Neural cell (in vitro differentiated cells): Measurements from ENCODE around the gene PDIA6. TPM values are rescaled to one million over a fixed set of nuclear protein-coding genes. Genes with fewer than 3 reads are reported as not detected.

Source experiments
- H2AFZ ChIP-seq: fragments of 200-600, 300-800 bp; sonication (generic), shearing (Covaris generic); 2 replicates; pipeline ENCODE4 v1.6.0; 2014; ENCODE audit warnings: low read depth, mild to moderate bottlenecking, antibody characterized with exemption, low read length, moderate library complexity
- H3F3A ChIP-seq: fragments of 200-600 bp; shearing (Covaris generic); 2 replicates; pipeline ENCODE4 v1.6.1; 2016; ENCODE audit warnings: mild to moderate bottlenecking, moderate library complexity, mixed read lengths, antibody characterized with exemption, low read length; ENCODE audit not compliant: insufficient read depth, poor library complexity, severe bottlenecking
- H3K27ac ChIP-seq: fragments of 200-600, 300-800 bp; sonication (generic), shearing (Covaris generic); 2 replicates; pipeline ENCODE4 v1.5.1; 2014; ENCODE audit warnings: mild to moderate bottlenecking, low read length, moderate library complexity
- H3K27me3 ChIP-seq: fragments of 300-800, 200-600 bp; sonication (generic), shearing (Covaris generic); 2 replicates; pipeline ENCODE4 v1.6.0; 2014; ENCODE audit warnings: mild to moderate bottlenecking, low read depth, low read length, moderate library complexity; ENCODE audit not compliant: insufficient read depth
- H3K36me3 ChIP-seq: fragments of 300-800, 200-600 bp; sonication (generic), shearing (Covaris generic); 2 replicates; pipeline ENCODE4 v1.5.1; 2014; ENCODE audit warnings: mild to moderate bottlenecking, antibody characterized with exemption, low read length, moderate library complexity; ENCODE audit not compliant: insufficient read depth
- H3K4me2 ChIP-seq: fragments of 300-800, 200-600 bp; sonication (generic), shearing (Covaris generic); 2 replicates; pipeline ENCODE4 v1.6.0; 2014; ENCODE audit warnings: mild to moderate bottlenecking, low read length
- H3K4me3 ChIP-seq: fragments of 300-800, 200-600 bp; sonication (generic), shearing (Covaris generic); 2 replicates; pipeline ENCODE4 v1.5.1; 2014; ENCODE audit warnings: mild to moderate bottlenecking, low read length, moderate library complexity
- H3K79me2 ChIP-seq: fragments of 200-600 bp; shearing (Covaris generic); replicated peaks from 2 replicates; pipeline ENCODE4 v1.6.0; 2014; ENCODE audit warnings: mild to moderate bottlenecking, low read length, moderate library complexity; ENCODE audit not compliant: insufficient read depth
- H3K9ac ChIP-seq: fragments of 300-800, 200-600 bp; sonication (generic), shearing (Covaris generic); 2 replicates; pipeline ENCODE4 v1.6.1; 2016; ENCODE audit warnings: mild to moderate bottlenecking, low read length, mixed read lengths
- H3K9me2 ChIP-seq: fragments of 200-600 bp; shearing (Covaris generic); 2 replicates; pipeline ENCODE4 v1.6.1; 2016; ENCODE audit warnings: mild to moderate bottlenecking, low read length, mixed read lengths; ENCODE audit not compliant: insufficient read depth
- H3K9me3 ChIP-seq: fragments of 200-600, 300-800 bp; sonication (generic), shearing (Covaris generic); 2 replicates; pipeline ENCODE4 v1.6.1; 2016; ENCODE audit warnings: mild to moderate bottlenecking, mixed run types, low read length, moderate library complexity, mixed read lengths
- H4K20me1 ChIP-seq: fragments of 200-600 bp; shearing (Covaris generic); 2 replicates; pipeline ENCODE4 v1.6.1; 2016; ENCODE audit warnings: mild to moderate bottlenecking, mixed run types; ENCODE audit not compliant: insufficient read depth
- CTCF ChIP-seq: fragments of 450-650 bp; IDR thresholded peaks from 2 replicates; pipeline ENCODE4 v1.5.1; 2014; ENCODE audit warnings: antibody characterized with exemption, mild to moderate bottlenecking, moderate library complexity; ENCODE audit not compliant: poor library complexity, severe bottlenecking
- EP300 ChIP-seq: fragments of 450-650 bp; conservative IDR thresholded peaks from 2 replicates; pipeline ENCODE4 v1.6.1; 2014; ENCODE audit warnings: antibody characterized with exemption, mild to moderate bottlenecking, moderate library complexity; ENCODE audit not compliant: poor library complexity, severe bottlenecking
- EZH2 ChIP-seq: fragments of 200-600, 300-800 bp; shearing (Covaris generic), sonication (generic); IDR thresholded peaks from 2 replicates; pipeline ENCODE4 v1.6.1; 2014; ENCODE audit warnings: antibody characterized with exemption, low read length, borderline replicate concordance, mild to moderate bottlenecking; ENCODE audit not compliant: insufficient read depth, poor library complexity, severe bottlenecking
- MXI1 ChIP-seq: fragments of 450-650 bp; conservative IDR thresholded peaks from 2 replicates; pipeline ENCODE4 v1.6.1; 2014; ENCODE audit warnings: antibody characterized with exemption, mild to moderate bottlenecking; ENCODE audit not compliant: poor library complexity, severe bottlenecking
- POLR2AphosphoS5 ChIP-seq: IDR thresholded peaks from 2 replicates; pipeline ENCODE4 v1.6.1; 2012
- RAD21 ChIP-seq: fragments of 450-650 bp; conservative IDR thresholded peaks from 2 replicates; pipeline ENCODE4 v1.6.1; 2014; ENCODE audit warnings: antibody characterized with exemption, mild to moderate bottlenecking, moderate library complexity
- REST ChIP-seq: IDR thresholded peaks from 2 replicates; pipeline ENCODE4 v1.6.1; 2012; ENCODE audit warnings: borderline replicate concordance
- SMC3 ChIP-seq: fragments of 450-650 bp; conservative IDR thresholded peaks from 2 replicates; pipeline ENCODE4 v1.6.1; 2014; ENCODE audit warnings: antibody characterized with exemption, mild to moderate bottlenecking, moderate library complexity; ENCODE audit not compliant: poor library complexity
- TAF1 ChIP-seq: IDR thresholded peaks from 2 replicates; pipeline ENCODE4 v1.6.1; 2012; ENCODE audit warnings: low read depth
- polyA plus RNA-seq: library from polyadenylated mRNA; depleted of rRNA; stranded (reverse); fragments of >200 nt; gene quantifications from 2 replicates; pipeline ENCODE4 v1.2.3, GENCODE V29; 2014

The PDIA6 gene
- polyA plus RNA-seq, 1 donor from 2014 or later, result 124 TPM

GRCh38 chr2:10802657-10803056 is 9.9 kb downstream of the PDIA6 start:
- H3K27me3 ChIP-seq, result no peaks in the 10 kb centered on the region
- no peaks in the 10 kb centered on the region for H3F3A ChIP-seq
- H2AFZ ChIP-seq, result no peak overlapping the region
- H4K20me1 ChIP-seq, result no peaks in the 10 kb centered on the region
- peaks cover 21% of the 10 kb centered on the region for H3K79me2 ChIP-seq
- no peaks in the 10 kb centered on the region for H3K9me2 ChIP-seq
- no peak overlapping the region for H3K27ac ChIP-seq
- H3K4me2 ChIP-seq, result no peak overlapping the region
- no peak overlapping the region for H3K4me3 ChIP-seq
- H3K9me3 ChIP-seq, result no peaks in the 10 kb centered on the region
- no peak for TF ChIP-seq RAD21
- no peak for TF ChIP-seq MXI1
- TF ChIP-seq POLR2AphosphoS5, result no peak
- no peak for TF ChIP-seq EP300
- TF ChIP-seq REST, result no peak
- TF ChIP-seq TAF1, result no peak
- TF ChIP-seq SMC3, result no peak
- TF ChIP-seq CTCF, result no peak
- TF ChIP-seq EZH2, result no peak
- no peak overlapping the region for H3K9ac ChIP-seq
- no peaks in the 10 kb centered on the region for H3K36me3 ChIP-seq

GRCh38 chr2:10800163-10800562 is 12.4 kb downstream of the PDIA6 start:
- no peaks in the 10 kb centered on the region for H3K27me3 ChIP-seq
- TF ChIP-seq EZH2 (no peak), MXI1 (no peak), RAD21 (no peak), SMC3 (no peak), REST (no peak), POLR2AphosphoS5 (no peak), TAF1 (no peak), CTCF (no peak), EP300 (no peak)
- no peaks in the 10 kb centered on the region for H3K9me2 ChIP-seq
- H4K20me1 ChIP-seq, result no peaks in the 10 kb centered on the region
- peaks cover 4% of the 10 kb centered on the region for H3K79me2 ChIP-seq
- H3K9me3 ChIP-seq, result no peaks in the 10 kb centered on the region
- H3K4me2 ChIP-seq, result no peak overlapping the region
- no peak overlapping the region for H3K27ac ChIP-seq
- H3F3A ChIP-seq, result no peaks in the 10 kb centered on the region
- H3K4me3 ChIP-seq, result no peak overlapping the region
- H3K9ac ChIP-seq, result no peak overlapping the region
- no peak overlapping the region for H2AFZ ChIP-seq
- H3K36me3 ChIP-seq, result no peaks in the 10 kb centered on the region
